Fibroblast of pulmonary artery (primary cell): ENCODE results near the gene PGLYRP4.
"Not testable (repeated sequence)": the region's sequence is repeated elsewhere in the genome, so short reads cannot be mapped to it uniquely, and the experiment has no call there.

Experiments used
- DNase-seq: peaks from one replicate; pipeline ENCODE4 v3.0.0-alpha.2; 2010; ENCODE audit warnings: low read depth
- H3K4me3 ChIP-seq: replicated peaks from 2 replicates; pipeline ENCODE4 v1.5.1; 2011; ENCODE audit warnings: low read depth, mild to moderate bottlenecking, control low read depth, low read length, moderate library complexity
- TF ChIP-seq, protein P1 (sequence below): IDR thresholded peaks from 2 replicates; pipeline ENCODE4 v1.5.1; 2011; ENCODE audit warnings: mild to moderate bottlenecking, control low read depth, low read length, inconsistent platforms; ENCODE audit errors: missing control alignments

The PGLYRP4 gene

GRCh38 chr1:153350321-153350957 is 1.8 kb upstream of the PGLYRP4 start:
- TF ChIP-seq, protein P1, sequence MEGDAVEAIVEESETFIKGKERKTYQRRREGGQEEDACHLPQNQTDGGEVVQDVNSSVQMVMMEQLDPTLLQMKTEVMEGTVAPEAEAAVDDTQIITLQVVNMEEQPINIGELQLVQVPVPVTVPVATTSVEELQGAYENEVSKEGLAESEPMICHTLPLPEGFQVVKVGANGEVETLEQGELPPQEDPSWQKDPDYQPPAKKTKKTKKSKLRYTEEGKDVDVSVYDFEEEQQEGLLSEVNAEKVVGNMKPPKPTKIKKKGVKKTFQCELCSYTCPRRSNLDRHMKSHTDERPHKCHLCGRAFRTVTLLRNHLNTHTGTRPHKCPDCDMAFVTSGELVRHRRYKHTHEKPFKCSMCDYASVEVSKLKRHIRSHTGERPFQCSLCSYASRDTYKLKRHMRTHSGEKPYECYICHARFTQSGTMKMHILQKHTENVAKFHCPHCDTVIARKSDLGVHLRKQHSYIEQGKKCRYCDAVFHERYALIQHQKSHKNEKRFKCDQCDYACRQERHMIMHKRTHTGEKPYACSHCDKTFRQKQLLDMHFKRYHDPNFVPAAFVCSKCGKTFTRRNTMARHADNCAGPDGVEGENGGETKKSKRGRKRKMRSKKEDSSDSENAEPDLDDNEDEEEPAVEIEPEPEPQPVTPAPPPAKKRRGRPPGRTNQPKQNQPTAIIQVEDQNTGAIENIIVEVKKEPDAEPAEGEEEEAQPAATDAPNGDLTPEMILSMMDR, result no peak
- no peak for DNase-seq
- H3K4me3 ChIP-seq, result no peak overlapping the region

DNA sequence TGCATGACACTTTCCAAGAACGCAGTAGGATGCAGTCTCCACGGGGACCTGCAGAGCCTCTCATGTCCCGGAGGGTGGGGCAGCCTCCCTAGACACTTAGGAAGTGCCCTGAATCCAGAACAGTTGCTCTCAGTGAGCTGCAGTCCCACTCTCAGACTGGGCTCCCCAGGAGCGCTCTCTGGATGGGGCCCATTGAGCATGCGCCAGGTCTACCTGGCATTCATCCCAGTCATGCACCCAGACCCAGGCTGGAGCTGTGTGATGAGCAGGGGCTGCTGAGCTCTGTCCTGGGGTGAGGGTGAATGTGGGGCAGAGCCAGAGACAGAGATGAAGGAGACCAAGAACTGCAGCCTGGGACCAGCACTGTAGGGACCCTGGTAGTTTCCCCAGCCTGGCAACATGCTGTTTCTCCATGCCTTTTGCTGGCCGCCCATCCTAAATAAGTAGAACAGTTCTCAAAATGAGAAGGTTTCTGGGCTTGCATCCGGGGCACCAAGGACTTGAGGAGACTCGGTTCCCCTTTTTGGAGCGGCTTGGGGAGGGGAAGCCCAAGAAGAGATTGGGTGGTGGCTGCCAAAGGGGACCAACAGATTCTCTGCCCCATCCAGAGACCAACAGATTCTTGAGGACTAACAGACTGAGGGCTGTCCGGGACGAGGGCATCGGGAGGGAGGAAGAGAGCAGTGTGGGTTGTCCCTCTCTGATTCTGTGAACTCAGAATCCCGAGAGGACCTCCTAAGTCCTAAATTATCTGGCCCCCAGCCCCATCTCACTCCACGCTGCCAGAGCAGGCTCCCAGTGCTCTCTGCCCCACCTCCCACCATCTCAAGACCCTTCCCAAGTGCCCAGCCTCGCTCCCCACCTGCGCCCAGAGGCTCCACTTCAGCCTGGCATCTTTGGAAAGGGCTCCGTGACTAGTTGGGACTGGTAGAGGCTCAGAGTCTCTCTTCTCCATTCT is 1.0 kb upstream of the PGLYRP4 start:
- no peak overlapping the region for H3K4me3 ChIP-seq
- TF ChIP-seq, protein P1, result no peak
- DNase-seq, result no peak

- DNase-seq, result no peak
- no peak overlapping the region for H3K4me3 ChIP-seq
- TF ChIP-seq, protein P1, result no peak
These were observed 785 bp downstream of the PGLYRP4 start for GRCh38 chr1:153347856-153348255.

DNA sequence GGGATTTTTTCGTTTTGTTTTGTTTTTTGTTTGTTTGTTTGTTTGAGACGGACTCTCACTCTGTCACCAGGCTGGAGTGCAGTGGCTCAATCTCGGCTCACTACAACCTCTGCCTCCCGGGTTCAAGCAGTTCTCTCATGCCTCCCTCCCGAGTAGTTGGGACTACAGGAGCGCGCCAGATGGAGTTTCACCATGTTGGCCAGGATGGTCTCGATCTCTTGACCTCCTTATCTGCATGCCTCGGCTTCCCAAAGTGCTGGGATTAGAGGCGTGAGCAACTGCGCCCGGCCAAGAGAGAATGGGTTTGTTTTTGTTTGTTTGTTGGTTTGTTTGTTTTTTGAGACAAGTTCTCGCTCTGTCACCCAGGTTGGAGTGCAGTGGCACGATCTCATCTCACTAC is 1.6 kb downstream of the PGLYRP4 start:
- DNase-seq, H3K4me3 ChIP-seq: not testable (repeated sequence)

DNA sequence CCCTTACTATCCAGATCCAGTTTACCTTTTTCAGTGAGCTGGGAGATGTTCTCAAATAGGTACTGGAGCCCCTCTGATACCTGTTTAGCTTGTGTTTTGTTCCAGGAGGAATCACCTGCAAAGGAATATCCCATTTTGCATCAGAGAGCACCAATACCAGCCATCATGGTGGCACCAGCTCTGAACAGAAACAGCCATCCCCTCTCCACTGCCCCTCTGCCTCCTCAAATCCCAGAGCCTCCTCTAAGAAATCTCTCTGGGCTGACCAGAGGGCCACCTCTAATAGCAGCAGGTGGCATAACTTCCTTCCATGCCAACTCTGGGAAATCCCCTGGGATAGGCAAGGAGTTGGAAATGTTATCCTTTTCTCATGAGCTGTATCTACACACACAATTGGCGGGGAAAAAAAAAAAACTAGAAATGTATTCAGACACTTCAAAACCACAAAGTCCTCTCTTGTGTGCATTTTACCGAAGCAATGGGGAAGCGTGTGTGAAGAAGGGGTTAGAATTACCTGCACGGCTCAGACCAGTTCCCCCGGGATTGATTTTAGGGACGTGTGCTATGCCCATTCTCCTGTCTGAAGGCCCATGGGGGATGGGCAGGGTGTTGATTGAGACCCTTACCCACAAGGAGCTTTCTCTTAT is 2.4 kb downstream of the PGLYRP4 start:
- DNase-seq, result no peak
- H3K4me3 ChIP-seq, result no peak overlapping the region
- TF ChIP-seq, protein P1, result no peak

- H3K4me3 ChIP-seq, result no peak overlapping the region
- TF ChIP-seq, protein P1, result no peak
- no peak for DNase-seq
These were observed 3.2 kb downstream of the PGLYRP4 start for GRCh38 chr1:153345187-153346076.

- TF ChIP-seq, protein P1, result no peak
- H3K4me3 ChIP-seq, result no peak overlapping the region
- DNase-seq, result no peak
These were observed 4.0 kb downstream of the PGLYRP4 start for GRCh38 chr1:153344718-153345025.
